Spinal cord (tissue), 10 donors: ENCODE measurements around the gene ARSG. TPM values are rescaled to one million over a fixed set of nuclear protein-coding genes. Genes with fewer than 3 reads are reported as not detected.

Experiments used
- DNase-seq, 6 donors: peaks; one replicate each; pipeline versions ENCODE4 v3.0.0 to v3.0.0-alpha.2; 2013 to 2015; ENCODE audit warnings: low spot score in 6 of 6, low read depth in 4 of 6
- H3K27ac ChIP-seq: one replicate; pipeline ENCODE4 v1.5.1; 2013; ENCODE audit warnings: low read depth, low read length, control low read depth
- H3K27me3 ChIP-seq: one replicate; pipeline ENCODE4 v1.6.1; 2013; ENCODE audit warnings: low read length; ENCODE audit not compliant: control insufficient read depth, insufficient read depth
- H3K36me3 ChIP-seq: one replicate; pipeline ENCODE4 v1.6.1; 2013; ENCODE audit warnings: low read length; ENCODE audit not compliant: control insufficient read depth, insufficient read depth
- H3K4me1 ChIP-seq: one replicate; pipeline ENCODE4 v1.6.1; 2013; ENCODE audit warnings: low read length; ENCODE audit not compliant: control insufficient read depth, insufficient read depth
- H3K4me3 ChIP-seq: one replicate; pipeline ENCODE4 v1.5.1; 2013; ENCODE audit warnings: low read depth, low read length, control low read depth
- H3K9me3 ChIP-seq: one replicate; pipeline ENCODE4 v1.6.1; 2013; ENCODE audit warnings: low read length; ENCODE audit not compliant: control insufficient read depth, insufficient read depth
- WGBS: methylation state at CpG from one replicate; pipeline ENCODE4 v1.1.5; 2013; ENCODE audit warnings: missing lambda C conversion rate; ENCODE audit not compliant: insufficient coverage; 5-methylcytosine and 5-hydroxymethylcytosine counted together
- polyA plus RNA-seq, 2 donors: library from polyadenylated mRNA; unstranded; fragments of 120-200 nt; gene quantifications; one replicate each; pipeline ENCODE4 v1.2.1, GENCODE V29; 2013; ENCODE audit not compliant: insufficient read length in 2 of 2
- total RNA-seq, 2 donors: library from RNA; depleted of rRNA in 1 of 2; stranded (reverse); fragments of 120-200 nt in 1 of 2; fragments of >200 nt in 1 of 2; gene quantifications; one replicate each; pipeline versions ENCODE4 v1.2.3 to v1.2.4, GENCODE V29; 2013 to 2014
- donor health status: healthy.

Gene ARSG
- total and polyA plus RNA-seq, 4 donors, result 8.2 to 18.8 (median 9.9) TPM

- 98% methylated on average over 5 of the region's 6 CpGs for WGBS
- Histone ChIP-seq H3K4me3 (no peak overlapping the region), H3K36me3 (peaks cover 11% of the 10 kb centered on the region), H3K27me3 (no peaks in the 10 kb centered on the region), H3K27ac (no peak overlapping the region), H3K4me1 (peaks cover 14% of the 10 kb centered on the region), H3K9me3 (no peaks in the 10 kb centered on the region)
- no peak for DNase-seq
Observed at GRCh38 chr17:68435361-68435760, 144.1 kb downstream of the ARSG start.

- Histone ChIP-seq H3K9me3 (no peaks in the 10 kb centered on the region), H3K36me3 (peaks cover 11% of the 10 kb centered on the region), H3K27ac (no peak overlapping the region), H3K4me1 (peaks cover 14% of the 10 kb centered on the region), H3K27me3 (no peaks in the 10 kb centered on the region), H3K4me3 (no peak overlapping the region)
- peak in 4 of 6 donors; percentile 36 to 78 (median 56) for DNase-seq
- 78% methylated on average over 13 of the region's 20 CpGs for WGBS
Observed at GRCh38 chr17:68435876-68436842, 144.9 kb downstream of the ARSG start.

- 87% methylated on average over 13 of the region's 14 CpGs for WGBS
- H3K4me3 ChIP-seq, result no peak overlapping the region
- peaks cover 12% of the 10 kb centered on the region for H3K4me1 ChIP-seq
- peak overlapping the region; percentile 3 for H3K27ac ChIP-seq
- H3K27me3 ChIP-seq, result no peaks in the 10 kb centered on the region
- no peaks in the 10 kb centered on the region for H3K9me3 ChIP-seq
- peaks cover 5% of the 10 kb centered on the region for H3K36me3 ChIP-seq
- no peak for DNase-seq
Observed at GRCh38 chr17:68437979-68438822, 146.9 kb downstream of the ARSG start.

- 90% methylated on average over 3 of the region's 8 CpGs for WGBS
- H3K27me3 ChIP-seq, result no peaks in the 10 kb centered on the region
- no peak for DNase-seq
- peaks cover 9% of the 10 kb centered on the region for H3K4me1 ChIP-seq
- H3K4me3 ChIP-seq, result no peak overlapping the region
- H3K9me3 ChIP-seq, result no peaks in the 10 kb centered on the region
- no peak overlapping the region for H3K27ac ChIP-seq
- H3K36me3 ChIP-seq, result peaks cover 5% of the 10 kb centered on the region
Observed at GRCh38 chr17:68439656-68440290, 148.5 kb downstream of the ARSG start.

- H3K36me3 ChIP-seq, result peaks cover 5% of the 10 kb centered on the region
- WGBS, result no CpG with 5 or more reads among the region's 2 CpGs
- H3K4me3 ChIP-seq, result no peak overlapping the region
- peak overlapping the region; percentile 11 for H3K27ac ChIP-seq
- H3K9me3 ChIP-seq, result no peaks in the 10 kb centered on the region
- peaks cover 9% of the 10 kb centered on the region for H3K4me1 ChIP-seq
- no peaks in the 10 kb centered on the region for H3K27me3 ChIP-seq
- no peak for DNase-seq
Observed at GRCh38 chr17:68440526-68440925, 149.2 kb downstream of the ARSG start.

GRCh38 chr17:68441070-68441770 is 149.9 kb downstream of the ARSG start:
- Histone ChIP-seq H3K27ac (peak overlapping the region; percentile 38), H3K9me3 (no peaks in the 10 kb centered on the region), H3K4me1 (peaks cover 5% of the 10 kb centered on the region), H3K36me3 (no peaks in the 10 kb centered on the region), H3K27me3 (no peaks in the 10 kb centered on the region), H3K4me3 (no peak overlapping the region)
- peak in 3 of 6 donors; percentile 12 to 29 (median 28) for DNase-seq
- 51% methylated on average over 6 of the region's 14 CpGs for WGBS

GRCh38 chr17:68443972-68444464 is 152.7 kb downstream of the ARSG start:
- 100% methylated on average over 2 of the region's 11 CpGs for WGBS
- no peak for DNase-seq
- Histone ChIP-seq H3K36me3 (no peaks in the 10 kb centered on the region), H3K9me3 (no peaks in the 10 kb centered on the region), H3K27me3 (no peaks in the 10 kb centered on the region), H3K4me3 (no peak overlapping the region), H3K4me1 (peaks cover 2% of the 10 kb centered on the region), H3K27ac (no peak overlapping the region)

GRCh38 chr17:68445671-68446070 is 154.4 kb downstream of the ARSG start:
- Histone ChIP-seq H3K27ac (no peak overlapping the region), H3K4me1 (peaks cover 2% of the 10 kb centered on the region), H3K36me3 (peaks cover under 1% of the 10 kb centered on the region), H3K4me3 (no peak overlapping the region), H3K9me3 (no peaks in the 10 kb centered on the region), H3K27me3 (no peaks in the 10 kb centered on the region)
- no peak for DNase-seq
- WGBS, result 78% methylated on average over 5 of the region's 8 CpGs
